GM20431 (cell line): Measurements from ENCODE around the gene GFPT1.

ENCODE experiments used
- in situ Hi-C: fragments of 300-500 bp; cut with MseI, MboI; formaldehyde crosslinking; loops from one replicate; pipeline ENCODE4 v1.15.0; 2020; ENCODE audit warnings: low sequenced_read_pairs; ENCODE audit not compliant: unreplicated experiment

Gene GFPT1

GRCh38 chr2:69299772-69300516 is 87.1 kb downstream of the GFPT1 start:
- in situ Hi-C loops = loop anchor here (25.0 kb wide), 1 partner anchor 288 kb away; the partner anchor contains the start of gene ANTXR1

GRCh38 chr2:69298862-69299261 is 88.2 kb downstream of the GFPT1 start:
- in situ Hi-C loops = no loop called here

GRCh38 chr2:69298261-69298660 is 88.8 kb downstream of the GFPT1 start:
- in situ Hi-C loops = no loop called here

GRCh38 chr2:69297216-69297615 is 89.8 kb downstream of the GFPT1 start:
- in situ Hi-C loops = no loop called here

GRCh38 chr2:69296421-69296820 is 90.6 kb downstream of the GFPT1 start:
- in situ Hi-C loops = no loop called here

- in situ Hi-C loops = no loop called here
Observed at GRCh38 chr2:69292256-69292655, 94.8 kb downstream of the GFPT1 start.

- in situ Hi-C loops = no loop called here
Observed at GRCh38 chr2:69291721-69292120, 95.3 kb downstream of the GFPT1 start.

- in situ Hi-C loops = no loop called here
Observed at GRCh38 chr2:69291004-69291650, 95.9 kb downstream of the GFPT1 start.

- in situ Hi-C loops = no loop called here
Observed at GRCh38 chr2:69288429-69288828, 98.6 kb downstream of the GFPT1 start.

GRCh38 chr2:69287544-69287943 is 99.5 kb downstream of the GFPT1 start:
- in situ Hi-C loops = no loop called here

GRCh38 chr2:69285379-69285894 is 101.6 kb downstream of the GFPT1 start:
- in situ Hi-C loops = no loop called here

GRCh38 chr2:69280796-69281412 is 106.1 kb downstream of the GFPT1 start:
- in situ Hi-C loops = no loop called here

GRCh38 chr2:69279931-69280681 is 106.9 kb downstream of the GFPT1 start:
- in situ Hi-C loops = no loop called here

GRCh38 chr2:69279211-69279610 is 107.8 kb downstream of the GFPT1 start:
- in situ Hi-C loops = no loop called here

- in situ Hi-C loops = no loop called here
Observed at GRCh38 chr2:69278366-69278765, 108.7 kb downstream of the GFPT1 start.

GRCh38 chr2:69275490-69275889 is 111.5 kb downstream of the GFPT1 start:
- in situ Hi-C loops = no loop called here

- in situ Hi-C loops = no loop called here
Observed at GRCh38 chr2:69272803-69273471, 114.1 kb downstream of the GFPT1 start.

GRCh38 chr2:69271831-69272257 is 115.2 kb downstream of the GFPT1 start:
- in situ Hi-C loops = no loop called here
